Upper lobe of left lung (tissue), 6 donors: ENCODE measurements around the gene SEMA3D. TPM values are rescaled to one million over a fixed set of nuclear protein-coding genes. Genes with fewer than 3 reads are reported as not detected.

Experiments used
- ATAC-seq, 2 donors: fragments of 200-7000 bp; cut with Tn5 transposase; one replicate each; pipeline ENCODE4 v1.9.1; 2022; ENCODE audit warnings: mild to moderate bottlenecking in 2 of 2, moderate library complexity in 2 of 2; ENCODE audit not compliant: low FRiP score in 2 of 2
- DNase-seq, 2 donors: peaks; one replicate each; pipeline ENCODE4 v3.0.0-alpha.2; 2019 to 2020
- H3K27ac ChIP-seq, 4 donors: fragments of 200-600 bp; sonication (generic); one replicate each; pipeline ENCODE4 v1.5.1; 2016 to 2019
- H3K27me3 ChIP-seq, 4 donors: fragments of 200-600 bp; sonication (generic); one replicate each; pipeline ENCODE4 v1.5.1; 2017 to 2019
- H3K36me3 ChIP-seq, 4 donors: fragments of 200-600 bp; sonication (generic); one replicate each; pipeline ENCODE4 v1.5.1; 2016 to 2019
- H3K4me1 ChIP-seq, 4 donors: fragments of 200-600 bp; sonication (generic); one replicate each; pipeline ENCODE4 v1.5.1; 2018 to 2019
- H3K4me3 ChIP-seq, 4 donors: fragments of 200-600 bp; sonication (generic); one replicate each; pipeline ENCODE4 v1.5.1; 2017 to 2019; ENCODE audit warnings: mild to moderate bottlenecking in 2 of 4, moderate library complexity in 1 of 4
- H3K9me3 ChIP-seq, 4 donors: fragments of 200-600 bp; sonication (generic); one replicate each; pipeline ENCODE4 v1.5.1; 2018 to 2019
- CTCF ChIP-seq, 6 experiments: fragments of 450-650 bp in 4 of 6; fragments of 200-600 bp in 2 of 6; sonication (generic) in 2 of 6; IDR thresholded peaks; one replicate each; pipeline ENCODE4 v1.5.1; 2016 to 2019; ENCODE audit warnings: antibody characterized with exemption in 6 of 6
- EP300 ChIP-seq, 4 donors: sonication (generic); formaldehyde crosslinking; IDR thresholded peaks; one replicate each; pipeline ENCODE4 v1.5.1; 2017; ENCODE audit warnings: antibody characterized with exemption in 4 of 4, control low read depth in 2 of 4
- POLR2A ChIP-seq, 4 donors: fragments of 450-650 bp; IDR thresholded peaks; one replicate each; pipeline ENCODE4 v1.5.1; 2016 to 2017; ENCODE audit warnings: antibody characterized with exemption in 4 of 4, mild to moderate bottlenecking in 2 of 4
- POLR2AphosphoS5 ChIP-seq, 2 donors: sonication (generic); formaldehyde crosslinking; IDR thresholded peaks; one replicate each; pipeline ENCODE4 v1.5.1; 2017; ENCODE audit warnings: antibody characterized with exemption in 2 of 2
- WGBS, 2 donors: methylation state at CpG; one replicate each; pipeline ENCODE4 v1.1.5; 2017 to 2018; 5-methylcytosine and 5-hydroxymethylcytosine counted together
- total RNA-seq, 6 donors: library from RNA; depleted of rRNA in 4 of 6; stranded (reverse); fragments of >200 nt in 4 of 6; gene quantifications; one replicate each; pipeline versions ENCODE4 v1.1.0 to v1.2.1, GENCODE V29; 2016 to 2021
- donor health status: DM: no; HTN: no; CAD: no; lungs with moderate emphysema.
- donor health status: DM: no; HTN: yes; CAD: no; lungs with severe emphysema.

The SEMA3D gene
- total RNA-seq, 6 donors from 2014 or later: 1.7 to 8.1 (median 3.5) TPM

DNA sequence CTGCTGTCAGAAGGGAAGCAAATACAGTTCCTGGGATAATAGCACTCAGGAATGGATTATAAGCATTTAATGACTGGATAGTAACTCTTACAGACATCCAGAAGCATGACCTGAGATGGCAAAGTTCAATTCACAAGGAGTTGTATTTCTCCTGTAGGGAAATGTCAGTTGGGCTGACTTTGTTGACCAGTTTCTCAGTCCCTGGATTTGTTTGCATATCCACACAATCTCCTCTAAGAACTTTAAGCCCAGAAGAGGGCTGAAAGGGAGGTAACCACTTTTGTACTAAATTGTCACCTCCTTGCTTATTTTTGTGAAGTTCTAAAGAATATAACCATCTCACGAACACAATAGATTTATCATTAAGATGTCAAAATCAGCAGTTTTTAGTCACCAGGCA is 140.3 kb downstream of the SEMA3D start:
- ATAC-seq (no peak), DNase-seq (no peak)
- no peaks in the 10 kb centered on the region for H3K36me3 ChIP-seq
- TF ChIP-seq POLR2AphosphoS5 (IDR thresholded peaks at IDR 0.05) (no peak), EP300 (IDR thresholded peaks at IDR 0.05) (no peak), CTCF (IDR thresholded peaks at IDR 0.05) (no peak), POLR2A (IDR thresholded peaks at IDR 0.05) (no peak)
- H3K27me3 ChIP-seq: no peaks in the 10 kb centered on the region
- no peak overlapping the region for H3K4me3 ChIP-seq
- no peak overlapping the region for H3K27ac ChIP-seq
- no peaks in the 10 kb centered on the region for H3K9me3 ChIP-seq
- 87% methylated on average over 1 of the region's 1 CpG for WGBS, 2 donors
- H3K4me1 ChIP-seq: no peaks in the 10 kb centered on the region

GRCh38 chr7:85041605-85042216 is 145.1 kb downstream of the SEMA3D start:
- DNase-seq (peak in 1 of 2 donors; percentile 55), ATAC-seq (peak in 1 of 2 donors; percentile 79)
- 47 to 48% methylated on average over 6 of the region's 6 CpGs for WGBS, 2 donors
- peak in 5 of 6 experiments; percentile 19 to 64 (median 53) for TF ChIP-seq CTCF (IDR thresholded peaks at IDR 0.05)
- TF ChIP-seq POLR2A (IDR thresholded peaks at IDR 0.05): no peak
- TF ChIP-seq EP300 (IDR thresholded peaks at IDR 0.05): no peak
- no peak for TF ChIP-seq POLR2AphosphoS5 (IDR thresholded peaks at IDR 0.05)
- H3K4me3 ChIP-seq: no peak overlapping the region
- no peaks in the 10 kb centered on the region for H3K27me3 ChIP-seq
- no peaks in the 10 kb centered on the region for H3K36me3 ChIP-seq
- no peaks in the 10 kb centered on the region for H3K9me3 ChIP-seq
- no peaks in the 10 kb centered on the region for H3K4me1 ChIP-seq
- H3K27ac ChIP-seq: no peak overlapping the region

- TF ChIP-seq CTCF (IDR thresholded peaks at IDR 0.05): no peak
- TF ChIP-seq POLR2A (IDR thresholded peaks at IDR 0.05): no peak
- no peak for TF ChIP-seq POLR2AphosphoS5 (IDR thresholded peaks at IDR 0.05)
- no peak for TF ChIP-seq EP300 (IDR thresholded peaks at IDR 0.05)
- Histone ChIP-seq H3K4me1 (no peaks in the 10 kb centered on the region), H3K27me3 (no peaks in the 10 kb centered on the region), H3K27ac (no peak overlapping the region), H3K36me3 (no peaks in the 10 kb centered on the region), H3K9me3 (no peaks in the 10 kb centered on the region), H3K4me3 (no peak overlapping the region)
- 76 to 81% methylated on average over 11 of the region's 11 CpGs for WGBS, 2 donors
- DNase-seq (no peak), ATAC-seq (no peak)
These were observed 147.5 kb downstream of the SEMA3D start for GRCh38 chr7:85039196-85039923.

GRCh38 chr7:85038466-85038865 is 148.4 kb downstream of the SEMA3D start:
- Histone ChIP-seq H3K27ac (no peak overlapping the region), H3K9me3 (no peaks in the 10 kb centered on the region), H3K36me3 (no peaks in the 10 kb centered on the region), H3K4me3 (no peak overlapping the region), H3K27me3 (no peaks in the 10 kb centered on the region), H3K4me1 (no peaks in the 10 kb centered on the region)
- TF ChIP-seq POLR2AphosphoS5 (IDR thresholded peaks at IDR 0.05) (no peak), CTCF (IDR thresholded peaks at IDR 0.05) (no peak), POLR2A (IDR thresholded peaks at IDR 0.05) (no peak), EP300 (IDR thresholded peaks at IDR 0.05) (no peak)
- WGBS, 2 donors: 32 to 36% methylated on average over 2 of the region's 2 CpGs
- ATAC-seq: no peak
- no peak for DNase-seq
